CD4-positive, alpha-beta T cell treated with Interleukin-21 for 1 hour (primary cell): Measurements from ENCODE around the gene CXorf38.

Source experiments
- DNase-seq: peaks from one replicate; pipeline ENCODE4 v3.0.0-alpha.2; 2020

The CXorf38 gene

GRCh38 chrX:40647307-40648197 lies at the start of gene CXorf38:
TSS of gene CXorf38 (minus strand) at chrX:40647561. CDS start at chrX:40647520, 41 bp downstream.
- peak; percentile 92 for DNase-seq

- DNase-seq, result no peak
Measured at GRCh38 chrX:40694802-40695201, 47.4 kb upstream of the CXorf38 start.

GRCh38 chrX:40688929-40689328 lies 41.6 kb upstream of the CXorf38 start:
- DNase-seq, result no peak

DNA sequence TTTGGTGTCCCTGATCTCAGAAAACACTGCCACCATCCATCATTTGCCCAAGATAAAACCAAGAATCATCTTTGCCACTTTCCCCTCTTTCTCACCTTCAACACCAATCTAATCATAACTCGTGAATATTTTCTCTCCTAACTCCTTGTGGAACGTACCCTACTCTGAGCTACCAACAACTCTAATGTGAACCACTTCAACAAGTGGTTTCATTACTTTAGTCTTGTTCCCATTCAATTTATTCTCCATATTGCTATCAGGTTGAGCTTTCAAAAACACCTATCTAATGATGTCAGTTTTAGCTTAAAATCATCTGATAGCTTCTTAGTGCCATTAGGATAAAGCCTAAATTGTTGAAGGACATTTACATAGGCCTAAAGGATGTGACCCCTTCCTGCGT lies 39.8 kb upstream of the CXorf38 start:
- DNase-seq, result no peak

DNA sequence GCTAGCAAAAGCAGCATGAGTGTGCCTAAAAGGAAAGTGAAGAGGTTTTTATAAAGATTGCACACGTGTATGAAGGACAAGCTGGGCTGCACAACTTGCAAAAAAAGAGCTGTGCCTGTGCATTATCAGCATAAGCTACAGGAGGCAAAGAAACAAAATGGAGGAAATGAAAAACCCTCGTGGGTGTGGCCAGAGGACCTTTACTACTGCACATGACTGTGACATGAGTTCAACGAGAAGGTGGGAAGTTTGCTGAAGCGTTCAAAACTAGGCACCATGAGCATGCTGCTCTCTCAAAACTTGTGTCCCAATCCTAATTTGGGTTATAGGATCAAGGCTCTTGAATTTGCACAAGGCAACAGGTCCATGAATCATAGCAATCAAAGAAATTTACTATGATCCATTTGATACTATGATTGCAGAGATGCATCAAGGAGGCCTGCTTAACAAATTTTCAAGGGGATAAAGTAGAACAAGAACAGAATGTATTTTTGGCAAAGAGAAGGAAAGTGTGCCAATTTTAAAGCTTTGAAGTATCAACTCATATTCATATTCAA lies 38.1 kb upstream of the CXorf38 start:
- DNase-seq, result no peak

GRCh38 chrX:40684092-40684491 lies 36.7 kb upstream of the CXorf38 start:
- DNase-seq, result no peak

- DNase-seq, result no peak
Measured at GRCh38 chrX:40683245-40683644, 35.9 kb upstream of the CXorf38 start.

GRCh38 chrX:40671126-40671525 lies 23.8 kb upstream of the CXorf38 start:
- no peak for DNase-seq

GRCh38 chrX:40663880-40664630 lies 16.7 kb upstream of the CXorf38 start:
- DNase-seq, result no peak

- DNase-seq, result peak; percentile 18
Measured at GRCh38 chrX:40663078-40663740, 15.8 kb upstream of the CXorf38 start.

DNA sequence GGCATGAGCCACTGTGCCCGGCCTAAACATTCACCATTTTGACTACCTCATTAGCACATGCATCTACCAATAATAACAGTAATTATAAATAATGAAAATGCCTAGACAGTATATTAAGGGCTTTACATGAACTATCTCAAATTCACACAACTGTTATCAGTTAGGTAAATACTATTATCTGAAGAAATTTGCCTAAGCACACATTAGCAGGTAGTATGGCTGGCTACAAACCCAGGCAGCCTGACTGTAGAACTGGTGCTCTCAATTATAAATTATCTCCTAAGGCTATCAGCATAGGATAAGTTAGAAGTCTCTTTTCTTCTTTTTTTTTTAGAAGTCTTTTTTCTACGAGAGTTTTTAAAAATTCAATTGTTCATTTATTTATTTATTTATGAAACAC lies 14.1 kb upstream of the CXorf38 start:
- DNase-seq, result no peak

GRCh38 chrX:40660381-40660780 lies 13.0 kb upstream of the CXorf38 start:
- DNase-seq, result no peak

- DNase-seq, result no peak
Measured at GRCh38 chrX:40653535-40653934, 6.2 kb upstream of the CXorf38 start.

- no peak for DNase-seq
Measured at GRCh38 chrX:40652664-40653063, 5.3 kb upstream of the CXorf38 start.

DNA sequence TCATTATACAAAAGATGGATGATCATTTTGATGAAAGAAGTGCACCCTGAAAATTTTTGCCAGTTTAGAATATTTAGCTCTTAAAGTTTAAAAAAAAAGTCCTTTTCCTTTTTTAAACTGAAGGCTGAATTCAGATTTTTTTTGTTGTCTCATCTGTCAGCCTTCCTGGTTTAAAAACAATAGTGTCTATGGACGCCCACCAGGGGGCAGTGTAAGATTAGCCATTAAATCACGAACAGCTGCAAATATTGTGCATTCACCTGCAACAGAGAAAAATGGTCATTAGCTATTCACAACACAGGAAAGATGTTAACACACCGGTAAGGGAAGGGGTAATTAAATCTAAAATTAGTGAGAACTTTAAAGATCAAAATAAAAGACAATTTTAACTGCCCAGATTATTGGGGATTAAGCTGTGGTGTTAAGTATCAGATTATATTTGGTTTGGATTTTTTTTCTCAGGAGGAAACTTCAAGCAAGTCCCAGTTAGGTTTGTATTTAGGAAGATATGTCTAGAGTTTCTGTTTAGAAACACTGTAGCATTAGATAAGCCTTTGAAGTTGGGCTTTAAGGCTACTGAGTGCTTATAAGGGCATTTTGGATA lies 4.4 kb upstream of the CXorf38 start:
- peak; percentile 75 for DNase-seq

DNA sequence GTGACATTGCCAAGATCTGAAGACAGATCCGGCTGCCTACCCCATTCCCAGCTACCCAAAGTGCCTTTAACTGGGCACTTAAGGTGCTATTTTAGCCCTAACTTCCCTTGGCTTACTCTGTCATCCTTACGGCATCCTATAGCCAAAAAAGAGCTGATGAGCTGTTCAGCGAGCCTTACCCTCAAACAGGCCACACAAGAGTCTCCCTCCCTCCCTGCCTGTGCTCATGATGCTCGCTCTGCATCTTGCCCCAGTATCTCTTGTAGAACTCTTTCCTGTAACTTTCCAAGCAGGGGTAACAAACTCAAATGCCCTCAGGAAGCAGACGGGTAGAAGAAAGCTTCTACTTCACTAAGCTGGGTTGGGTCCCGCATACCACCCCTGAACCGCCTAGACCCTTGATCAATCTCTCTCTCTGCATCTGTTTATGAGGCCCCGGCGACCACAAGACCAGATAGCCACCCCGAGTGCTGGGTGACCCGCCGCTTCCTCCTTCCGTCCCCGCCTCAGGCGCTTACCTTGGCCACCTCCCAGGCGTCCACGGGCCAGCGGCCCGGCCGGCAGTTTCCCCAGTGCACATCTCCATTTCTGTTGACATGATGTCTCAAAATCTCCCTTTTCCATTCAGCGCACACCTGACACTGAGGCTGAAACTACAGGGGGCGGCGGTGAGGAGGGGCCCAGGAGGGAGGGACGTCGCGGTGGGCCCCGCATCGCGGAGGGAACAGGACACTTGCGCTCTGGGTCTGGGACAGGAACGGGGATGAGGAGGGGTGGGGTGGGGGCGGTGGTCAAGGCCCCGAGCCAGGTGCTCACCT lies 663 bp downstream of the CXorf38 start:
- DNase-seq, result peak; percentile 26

DNA sequence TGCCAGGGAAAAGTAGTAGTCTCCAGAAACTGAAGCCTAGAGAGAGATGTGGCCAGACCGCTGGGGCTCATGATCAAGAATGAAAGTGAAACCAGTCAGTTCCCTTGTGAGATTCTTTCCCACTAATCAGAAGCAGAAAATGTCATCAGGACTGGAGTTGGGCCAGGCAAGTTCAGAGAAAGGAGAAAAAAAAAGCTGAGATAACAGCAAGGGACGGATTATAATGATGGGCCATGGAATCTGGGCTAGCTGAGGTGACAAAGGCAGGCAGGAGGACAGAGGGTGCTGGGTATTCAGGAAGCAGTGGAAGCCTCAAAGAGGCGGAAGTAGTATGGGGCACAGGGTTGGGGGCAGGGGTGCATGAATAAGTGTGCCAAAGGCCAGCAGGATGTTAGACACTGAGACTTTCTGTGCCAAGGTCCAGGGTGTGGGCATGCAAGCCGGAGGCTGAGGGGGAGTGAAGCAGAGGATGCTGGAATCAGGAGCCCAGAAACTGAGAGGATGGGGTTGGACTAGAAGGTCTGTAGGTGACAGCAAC lies 2.5 kb downstream of the CXorf38 start:
- DNase-seq, result peak; percentile 54

- DNase-seq, result no peak
Measured at GRCh38 chrX:40644176-40644575, 3.2 kb downstream of the CXorf38 start.

DNA sequence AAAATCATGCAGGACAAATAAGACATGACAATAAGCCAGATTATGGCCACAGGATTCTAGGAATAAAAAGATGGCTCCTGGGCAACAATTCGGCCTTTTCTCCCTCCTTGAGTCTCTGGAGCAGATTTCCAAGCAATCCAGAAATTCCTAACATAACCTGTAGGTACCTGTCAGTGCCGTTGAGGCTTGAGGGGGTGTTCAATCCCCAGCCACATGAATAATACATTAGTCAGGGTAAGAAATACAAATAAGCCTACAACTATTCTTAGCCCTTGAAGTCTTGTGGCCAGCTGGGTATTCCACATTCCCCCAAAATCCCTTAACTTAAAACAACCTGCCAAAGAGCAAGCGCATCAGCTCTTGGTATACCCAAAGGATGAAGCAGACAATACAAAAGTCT lies 9.7 kb downstream of the CXorf38 start:
- no peak for DNase-seq

- no peak for DNase-seq
Measured at GRCh38 chrX:40632199-40632598, 15.2 kb downstream of the CXorf38 start.

GRCh38 chrX:40628506-40628905 lies 18.9 kb downstream of the CXorf38 start:
- DNase-seq, result no peak

GRCh38 chrX:40625294-40625693 lies 22.1 kb downstream of the CXorf38 start:
- DNase-seq, result no peak
